Testis (tissue), 3 donors: Measurements from ENCODE around the gene DIPK1C. TPM values are rescaled to one million over a fixed set of nuclear protein-coding genes. Genes with fewer than 3 reads are reported as not detected.

Experiments used
- DNase-seq: peaks from one replicate; pipeline ENCODE4 v3.0.0-alpha.2; 2019
- H3K27ac ChIP-seq, 2 donors: fragments of 200-600 bp; sonication (generic); one replicate each; pipeline ENCODE4 v1.5.1; 2019
- H3K27me3 ChIP-seq: fragments of 200-600 bp; sonication (generic); one replicate; pipeline ENCODE4 v1.5.1; 2019
- H3K36me3 ChIP-seq: fragments of 200-600 bp; sonication (generic); one replicate; pipeline ENCODE4 v1.5.1; 2017; ENCODE audit warnings: low read depth; ENCODE audit errors: missing control alignments
- H3K4me1 ChIP-seq: fragments of 200-600 bp; sonication (generic); one replicate; pipeline ENCODE4 v1.5.1; 2019
- H3K4me3 ChIP-seq, 2 donors: fragments of 200-600 bp; sonication (generic); one replicate each; pipeline ENCODE4 v1.5.1; 2017 to 2019
- H3K9me3 ChIP-seq: fragments of 200-600 bp; sonication (generic); one replicate; pipeline ENCODE4 v1.5.1; 2017
- CTCF ChIP-seq, 3 experiments: fragments of 450-650 bp in 2 of 3; fragments of 200-600 bp in 1 of 3; sonication (generic) in 1 of 3; IDR thresholded peaks; one replicate each; pipeline ENCODE4 v1.5.1; 2016 to 2019; ENCODE audit warnings: antibody characterized with exemption in 3 of 3, mild to moderate bottlenecking in 2 of 3, moderate library complexity in 1 of 3
- POLR2A ChIP-seq: fragments of 450-650 bp; IDR thresholded peaks from one replicate; pipeline ENCODE4 v1.6.1; 2017; ENCODE audit warnings: antibody characterized with exemption, mild to moderate bottlenecking, moderate library complexity
- WGBS, 2 donors: methylation state at CpG; one replicate each; pipeline ENCODE4 v1.1.5; 2018; 5-methylcytosine and 5-hydroxymethylcytosine counted together
- intact Hi-C: fragments of 100-400 bp; cut with DNase I; formaldehyde crosslinking; loops from one replicate; pipeline ENCODE4 v1.15.1; 2023; ENCODE audit warnings: low total_unique reads
- polyA plus RNA-seq: library from polyadenylated mRNA; stranded (reverse); fragments of 350-450 nt; fragmentation: Illumina TruSeq; extraction: RNeasy Lipid Tissue Mini Kit (QIAGEN cat#74804); gene quantifications from one replicate; pipeline ENCODE4 v1.2.3, GENCODE V29; 2014; ENCODE audit warnings: low read depth, low replicate concordance; ENCODE audit not compliant: insufficient read depth
- total RNA-seq, 2 donors: library from RNA; depleted of rRNA; stranded (reverse); fragments of >200 nt; gene quantifications; one replicate each; pipeline ENCODE4 v1.2.3, GENCODE V29; 2016

Gene DIPK1C
- total and polyA plus RNA-seq, 3 donors from 2014 or later = 9.3 to 17.0 (median 16.2) TPM

GRCh38 chr18:74419761-74420160 lies 37.3 kb downstream of the DIPK1C start:
- no peaks in the 10 kb centered on the region for H3K9me3 ChIP-seq
- H3K27me3 ChIP-seq = no peaks in the 10 kb centered on the region
- H3K4me3 ChIP-seq = no peak overlapping the region
- H3K4me1 ChIP-seq = no peaks in the 10 kb centered on the region
- H3K36me3 ChIP-seq = no peaks in the 10 kb centered on the region
- DNase-seq = no peak
- WGBS, 2 donors = 89 to 90% methylated on average over 4 of the region's 4 CpGs
- intact Hi-C loops = no loop called here
- H3K27ac ChIP-seq = no peak overlapping the region
- TF ChIP-seq POLR2A (no peak), CTCF (IDR thresholded peaks at IDR 0.05) (no peak)

- H3K36me3 ChIP-seq = no peaks in the 10 kb centered on the region
- H3K4me1 ChIP-seq = no peaks in the 10 kb centered on the region
- no peak overlapping the region for H3K27ac ChIP-seq
- intact Hi-C loops = no loop called here
- WGBS, 2 donors = 36 to 38% methylated on average over 2 of the region's 2 CpGs
- TF ChIP-seq POLR2A (no peak), CTCF (IDR thresholded peaks at IDR 0.05) (no peak)
- H3K9me3 ChIP-seq = no peaks in the 10 kb centered on the region
- H3K27me3 ChIP-seq = no peaks in the 10 kb centered on the region
- DNase-seq = no peak
- H3K4me3 ChIP-seq = no peak overlapping the region
Measured at GRCh38 chr18:74418023-74418422, 39.1 kb downstream of the DIPK1C start.

- no peaks in the 10 kb centered on the region for H3K4me1 ChIP-seq
- no peak overlapping the region for H3K4me3 ChIP-seq
- 45 to 56% methylated on average over 9 to 12 of the region's 12 CpGs for WGBS, 2 donors
- H3K27me3 ChIP-seq = no peaks in the 10 kb centered on the region
- H3K36me3 ChIP-seq = no peaks in the 10 kb centered on the region
- TF ChIP-seq POLR2A (no peak), CTCF (IDR thresholded peaks at IDR 0.05) (no peak)
- intact Hi-C loops = no loop called here
- DNase-seq = no peak
- H3K27ac ChIP-seq = no peak overlapping the region
- H3K9me3 ChIP-seq = no peaks in the 10 kb centered on the region
Measured at GRCh38 chr18:74416124-74416523, 41.0 kb downstream of the DIPK1C start.

- H3K9me3 ChIP-seq = no peaks in the 10 kb centered on the region
- WGBS, 2 donors = 88% methylated on average over 12 of the region's 12 CpGs
- H3K36me3 ChIP-seq = no peaks in the 10 kb centered on the region
- no peak for DNase-seq
- TF ChIP-seq POLR2A (no peak), CTCF (IDR thresholded peaks at IDR 0.05) (no peak)
- H3K27me3 ChIP-seq = no peaks in the 10 kb centered on the region
- no peaks in the 10 kb centered on the region for H3K4me1 ChIP-seq
- no peak overlapping the region for H3K4me3 ChIP-seq
- intact Hi-C loops = no loop called here
- H3K27ac ChIP-seq = no peak overlapping the region
Measured at GRCh38 chr18:74414953-74415515, 42.1 kb downstream of the DIPK1C start.

- TF ChIP-seq CTCF (IDR thresholded peaks at IDR 0.05) = no peak
- no peak for TF ChIP-seq POLR2A
- Histone ChIP-seq H3K4me3 (no peak overlapping the region), H3K27me3 (no peaks in the 10 kb centered on the region), H3K9me3 (no peaks in the 10 kb centered on the region), H3K36me3 (no peaks in the 10 kb centered on the region), H3K27ac (no peak overlapping the region), H3K4me1 (no peaks in the 10 kb centered on the region)
- 81 to 95% methylated on average over 7 of the region's 7 CpGs for WGBS, 2 donors
- DNase-seq = no peak
- intact Hi-C loops = no loop called here
Measured at GRCh38 chr18:74413836-74414235, 43.3 kb downstream of the DIPK1C start.
